Measurements from ENCODE around the gene ACOXL. TPM values are rescaled to one million over a fixed set of nuclear protein-coding genes. Genes with fewer than 3 reads are reported as not detected.

Gene ACOXL
- total and polyA plus RNA-seq, 12 donors: 0.05 to 0.19 (median 0.12) TPM; not detected in 8

DNA sequence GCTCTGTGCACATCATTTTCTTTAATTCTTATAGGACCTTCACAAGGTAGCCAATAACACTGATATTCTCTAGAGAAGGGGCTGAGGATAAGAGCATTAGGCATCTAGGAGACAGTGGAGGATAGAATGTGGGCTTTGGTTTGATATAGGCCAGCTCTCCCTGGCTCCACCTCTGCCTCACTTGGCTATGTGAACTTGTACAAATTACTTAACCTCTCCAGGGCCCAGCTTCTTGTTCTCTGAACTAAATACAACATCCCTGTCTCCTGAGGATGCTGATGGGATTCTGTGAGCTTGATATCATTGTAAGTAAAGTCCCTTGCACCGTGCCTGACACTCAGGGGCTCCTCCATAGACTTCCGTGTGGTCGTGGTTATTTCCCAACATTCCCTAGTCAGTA is 87.3 kb downstream of the ACOXL start:
- intact Hi-C loops (cut with DNase I): loop anchor here (10.0 kb wide), 1 partner anchor 885 kb away; no protein-coding TSS in a partner anchor
- 78 to 84% (median 81%) methylated on average over 3 of the region's 3 CpGs for WGBS, 4 donors
- no peak overlapping the region for H3K4me3 ChIP-seq

GRCh38 chr2:110820128-110820527 is 87.8 kb downstream of the ACOXL start:
- H3K9me3 ChIP-seq (replicated peaks in 1 of 3): no peaks in the 10 kb centered on the region
- no peaks in the 10 kb centered on the region for H3K27me3 ChIP-seq
- no peaks in the 10 kb centered on the region for H3K4me1 ChIP-seq (replicated peaks in 1 of 2)
- intact Hi-C loops (cut with DNase I): no loop called here
- H3K36me3 ChIP-seq (replicated peaks in 1 of 2): no peaks in the 10 kb centered on the region
- WGBS, 4 donors: 35 to 50% (median 39%) methylated on average over 2 of the region's 2 CpGs
- TF ChIP-seq POLR2A (IDR thresholded peaks at IDR 0.05): no peak
- TF ChIP-seq, protein P1, sequence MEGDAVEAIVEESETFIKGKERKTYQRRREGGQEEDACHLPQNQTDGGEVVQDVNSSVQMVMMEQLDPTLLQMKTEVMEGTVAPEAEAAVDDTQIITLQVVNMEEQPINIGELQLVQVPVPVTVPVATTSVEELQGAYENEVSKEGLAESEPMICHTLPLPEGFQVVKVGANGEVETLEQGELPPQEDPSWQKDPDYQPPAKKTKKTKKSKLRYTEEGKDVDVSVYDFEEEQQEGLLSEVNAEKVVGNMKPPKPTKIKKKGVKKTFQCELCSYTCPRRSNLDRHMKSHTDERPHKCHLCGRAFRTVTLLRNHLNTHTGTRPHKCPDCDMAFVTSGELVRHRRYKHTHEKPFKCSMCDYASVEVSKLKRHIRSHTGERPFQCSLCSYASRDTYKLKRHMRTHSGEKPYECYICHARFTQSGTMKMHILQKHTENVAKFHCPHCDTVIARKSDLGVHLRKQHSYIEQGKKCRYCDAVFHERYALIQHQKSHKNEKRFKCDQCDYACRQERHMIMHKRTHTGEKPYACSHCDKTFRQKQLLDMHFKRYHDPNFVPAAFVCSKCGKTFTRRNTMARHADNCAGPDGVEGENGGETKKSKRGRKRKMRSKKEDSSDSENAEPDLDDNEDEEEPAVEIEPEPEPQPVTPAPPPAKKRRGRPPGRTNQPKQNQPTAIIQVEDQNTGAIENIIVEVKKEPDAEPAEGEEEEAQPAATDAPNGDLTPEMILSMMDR (IDR thresholded peaks at IDR 0.05): no peak
- H3K27ac ChIP-seq: no peak overlapping the region
- DNase-seq: no peak
- H3K4me3 ChIP-seq: no peak overlapping the region

More for the DNA sequence above, 87.3 kb downstream of the ACOXL start:
- Histone ChIP-seq H3K9me3 (replicated peaks in 1 of 3) (no peaks in the 10 kb centered on the region), H3K4me1 (replicated peaks in 1 of 2) (no peaks in the 10 kb centered on the region), H3K36me3 (replicated peaks in 1 of 2) (no peaks in the 10 kb centered on the region), H3K27me3 (no peaks in the 10 kb centered on the region), H3K27ac (no peak overlapping the region)
- DNase-seq: no peak
- TF ChIP-seq POLR2A (IDR thresholded peaks at IDR 0.05): no peak
- TF ChIP-seq, protein P1 (IDR thresholded peaks at IDR 0.05): no peak

- Histone ChIP-seq H3K4me1 (replicated peaks in 1 of 2) (no peaks in the 10 kb centered on the region), H3K9me3 (replicated peaks in 1 of 3) (no peaks in the 10 kb centered on the region), H3K27me3 (no peaks in the 10 kb centered on the region), H3K27ac (no peak overlapping the region), H3K36me3 (replicated peaks in 1 of 2) (no peaks in the 10 kb centered on the region), H3K4me3 (no peak overlapping the region)
- 86 to 96% (median 89%) methylated on average over 3 of the region's 3 CpGs for WGBS, 4 donors
- DNase-seq: no peak
- no peak for TF ChIP-seq POLR2A (IDR thresholded peaks at IDR 0.05)
- TF ChIP-seq, protein P1 (IDR thresholded peaks at IDR 0.05): no peak
- intact Hi-C loops (cut with DNase I): no loop called here
Measured at GRCh38 chr2:110823165-110823564, 90.8 kb downstream of the ACOXL start.

DNA sequence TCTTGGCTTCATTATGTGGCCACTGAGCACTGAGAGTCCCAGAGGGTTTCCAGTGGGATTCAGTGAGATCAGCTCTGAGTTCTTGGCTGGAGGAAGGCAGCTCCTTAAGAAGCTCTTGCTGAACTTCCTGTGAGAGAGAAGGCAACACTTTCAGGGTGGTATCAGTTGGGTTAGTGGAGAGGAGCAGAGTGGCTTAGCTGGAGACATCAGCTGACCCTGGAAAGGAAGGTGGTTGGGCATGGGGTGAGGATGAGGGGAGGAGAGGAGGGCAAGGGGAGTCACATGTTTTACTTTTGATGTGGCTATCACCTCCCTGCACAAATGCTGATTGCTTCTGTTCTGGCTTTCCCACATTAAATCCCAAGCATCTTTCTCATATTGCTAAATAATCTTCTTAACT is 95.1 kb downstream of the ACOXL start:
- intact Hi-C loops (cut with DNase I): no loop called here

GRCh38 chr2:110828330-110828729 is 96.0 kb downstream of the ACOXL start:
- intact Hi-C loops (cut with DNase I): no loop called here
- no peaks in the 10 kb centered on the region for H3K36me3 ChIP-seq (replicated peaks in 1 of 2)
- DNase-seq: no peak
- H3K27ac ChIP-seq: no peak overlapping the region
- WGBS, 4 donors: 68 to 80% (median 75%) methylated on average over 6 of the region's 6 CpGs
- H3K4me1 ChIP-seq (replicated peaks in 1 of 2): no peaks in the 10 kb centered on the region
- peaks cover 10% of the 10 kb centered on the region for H3K27me3 ChIP-seq
- H3K4me3 ChIP-seq: no peak overlapping the region
- no peak for TF ChIP-seq POLR2A (IDR thresholded peaks at IDR 0.05)
- TF ChIP-seq, protein P1 (IDR thresholded peaks at IDR 0.05): no peak
- no peaks in the 10 kb centered on the region for H3K9me3 ChIP-seq (replicated peaks in 1 of 3)

More for the DNA sequence above, 95.1 kb downstream of the ACOXL start:
- Histone ChIP-seq H3K27me3 (peaks cover 10% of the 10 kb centered on the region), H3K9me3 (replicated peaks in 1 of 3) (no peaks in the 10 kb centered on the region), H3K4me1 (replicated peaks in 1 of 2) (no peaks in the 10 kb centered on the region), H3K4me3 (no peak overlapping the region), H3K27ac (no peak overlapping the region), H3K36me3 (replicated peaks in 1 of 2) (no peaks in the 10 kb centered on the region)
- DNase-seq: no peak
- TF ChIP-seq POLR2A (IDR thresholded peaks at IDR 0.05): no peak
